ENCODE measurements around the gene RPUSD1.

- no peak for TF ChIP-seq CTCF (IDR thresholded peaks at IDR 0.05)
- TF ChIP-seq POLR2A (IDR thresholded peaks at IDR 0.05), result no peak
- no peak for TF ChIP-seq POLR2AphosphoS5 (IDR thresholded peaks at IDR 0.05)
Measured at GRCh38 chr16:791131-791530, 3.0 kb upstream of the RPUSD1 start.

Data from transverse colon (tissue), 4 donors.